Measurements from ENCODE around the gene DDX23.

DNA sequence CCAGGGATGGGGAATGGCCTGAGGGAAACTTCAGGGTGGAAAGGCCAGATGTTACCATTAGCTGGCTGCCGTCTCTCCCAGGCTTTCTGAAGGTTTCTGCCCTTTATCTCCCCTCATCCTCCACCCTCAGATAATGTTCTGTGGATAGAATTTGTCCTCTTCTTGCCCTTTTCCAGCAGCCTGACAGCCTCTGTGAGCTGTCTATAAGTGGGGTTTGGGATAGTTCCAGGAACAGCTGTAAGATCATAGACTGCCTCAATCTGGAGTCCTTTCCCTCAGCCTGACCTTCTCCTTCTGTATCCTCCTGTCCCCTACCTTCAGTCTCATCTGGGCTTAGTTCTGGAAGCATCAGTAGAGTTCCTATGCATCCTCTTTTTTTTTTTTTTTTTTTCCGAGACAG lies 16.5 kb upstream of the DDX23 start:
- TF ChIP-seq JUN (IDR thresholded peaks at IDR 0.05), result no peak
- TF ChIP-seq, protein P1, sequence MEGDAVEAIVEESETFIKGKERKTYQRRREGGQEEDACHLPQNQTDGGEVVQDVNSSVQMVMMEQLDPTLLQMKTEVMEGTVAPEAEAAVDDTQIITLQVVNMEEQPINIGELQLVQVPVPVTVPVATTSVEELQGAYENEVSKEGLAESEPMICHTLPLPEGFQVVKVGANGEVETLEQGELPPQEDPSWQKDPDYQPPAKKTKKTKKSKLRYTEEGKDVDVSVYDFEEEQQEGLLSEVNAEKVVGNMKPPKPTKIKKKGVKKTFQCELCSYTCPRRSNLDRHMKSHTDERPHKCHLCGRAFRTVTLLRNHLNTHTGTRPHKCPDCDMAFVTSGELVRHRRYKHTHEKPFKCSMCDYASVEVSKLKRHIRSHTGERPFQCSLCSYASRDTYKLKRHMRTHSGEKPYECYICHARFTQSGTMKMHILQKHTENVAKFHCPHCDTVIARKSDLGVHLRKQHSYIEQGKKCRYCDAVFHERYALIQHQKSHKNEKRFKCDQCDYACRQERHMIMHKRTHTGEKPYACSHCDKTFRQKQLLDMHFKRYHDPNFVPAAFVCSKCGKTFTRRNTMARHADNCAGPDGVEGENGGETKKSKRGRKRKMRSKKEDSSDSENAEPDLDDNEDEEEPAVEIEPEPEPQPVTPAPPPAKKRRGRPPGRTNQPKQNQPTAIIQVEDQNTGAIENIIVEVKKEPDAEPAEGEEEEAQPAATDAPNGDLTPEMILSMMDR (IDR thresholded peaks at IDR 0.05), result no peak
- TF ChIP-seq RFX5 (IDR thresholded peaks at IDR 0.05), result no peak
- TF ChIP-seq, protein P2, sequence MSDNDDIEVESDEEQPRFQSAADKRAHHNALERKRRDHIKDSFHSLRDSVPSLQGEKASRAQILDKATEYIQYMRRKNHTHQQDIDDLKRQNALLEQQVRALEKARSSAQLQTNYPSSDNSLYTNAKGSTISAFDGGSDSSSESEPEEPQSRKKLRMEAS (IDR thresholded peaks at IDR 0.05), result no peak
- TF ChIP-seq, protein P3, sequence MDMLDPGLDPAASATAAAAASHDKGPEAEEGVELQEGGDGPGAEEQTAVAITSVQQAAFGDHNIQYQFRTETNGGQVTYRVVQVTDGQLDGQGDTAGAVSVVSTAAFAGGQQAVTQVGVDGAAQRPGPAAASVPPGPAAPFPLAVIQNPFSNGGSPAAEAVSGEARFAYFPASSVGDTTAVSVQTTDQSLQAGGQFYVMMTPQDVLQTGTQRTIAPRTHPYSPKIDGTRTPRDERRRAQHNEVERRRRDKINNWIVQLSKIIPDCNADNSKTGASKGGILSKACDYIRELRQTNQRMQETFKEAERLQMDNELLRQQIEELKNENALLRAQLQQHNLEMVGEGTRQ (IDR thresholded peaks at IDR 0.05), result no peak
- TF ChIP-seq CHD2 (IDR thresholded peaks at IDR 0.05; ENCODE audit: low read length, partially characterized antibody), result no peak
